Coronary artery (tissue), 2 donors: Measurements from ENCODE around the gene RIPPLY2.

Experiments
- DNase-seq: peaks from one replicate; pipeline ENCODE4 v3.0.0-alpha.2; 2017; ENCODE audit warnings: low spot score
- H3K27ac ChIP-seq, 2 donors: fragments of 200-600 bp; sonication (generic); one replicate each; pipeline ENCODE4 v1.5.1; 2016 to 2019
- H3K4me3 ChIP-seq: fragments of 200-600 bp; sonication (generic); 2 replicates; pipeline ENCODE4 v1.5.1; 2016; ENCODE audit warnings: mild to moderate bottlenecking, moderate library complexity
- CTCF ChIP-seq: fragments of 200-600 bp; sonication (generic); IDR thresholded peaks from one replicate; pipeline ENCODE4 v1.5.1; 2019; ENCODE audit warnings: antibody characterized with exemption

The RIPPLY2 gene

GRCh38 chr6:83859410-83860358 is 6.5 kb downstream of the RIPPLY2 start, which contains the start of gene CYB5R4:
Gene CYB5R4, plus strand, starts transcription at chr6:83859689. Its CDS starts 94 bp downstream, at chr6:83859783.
- peak within 1 kb of the TSS; percentile 95 for H3K4me3 ChIP-seq
- no peak for TF ChIP-seq CTCF
- DNase-seq = peak; percentile 95
- H3K27ac ChIP-seq = peak within 1 kb of the TSS; percentile 50 to 96

- no peak for TF ChIP-seq CTCF
- no peak for DNase-seq
- H3K27ac ChIP-seq = peak overlapping the region; percentile 50 to 96
- peak overlapping the region; percentile 95 for H3K4me3 ChIP-seq
Observed at GRCh38 chr6:83860359-83860755, 7.2 kb downstream of the RIPPLY2 start.

GRCh38 chr6:83860782-83861495 is 7.8 kb downstream of the RIPPLY2 start:
- no peak for TF ChIP-seq CTCF
- H3K4me3 ChIP-seq = peak overlapping the region; percentile 95
- DNase-seq = no peak
- no peak overlapping the region for H3K27ac ChIP-seq

GRCh38 chr6:83862776-83863471 is 9.8 kb downstream of the RIPPLY2 start:
- Histone ChIP-seq H3K27ac (no peak overlapping the region), H3K4me3 (no peak overlapping the region)
- TF ChIP-seq CTCF = no peak
- DNase-seq = no peak

GRCh38 chr6:83867043-83867442 is 13.9 kb downstream of the RIPPLY2 start:
- Histone ChIP-seq H3K4me3 (no peak overlapping the region), H3K27ac (no peak overlapping the region)
- no peak for DNase-seq
- TF ChIP-seq CTCF = no peak

GRCh38 chr6:83867527-83868161 is 14.5 kb downstream of the RIPPLY2 start:
- no peak overlapping the region for H3K4me3 ChIP-seq
- no peak overlapping the region for H3K27ac ChIP-seq
- no peak for DNase-seq
- no peak for TF ChIP-seq CTCF
